HEK293 (cell line): ENCODE data around the gene ASTN2.

Experiments used
- CTCF ChIA-PET: fragments of 350-600 bp; formaldehyde crosslinking; extraction: SDS; loops from one replicate; lab custom pipeline; 2021; ENCODE audit warnings: antibody characterized with exemption; lab: Yijun Ruan, JAX
- POLR2A ChIA-PET: fragments of 300-600 bp; formaldehyde crosslinking; extraction: SDS; loops from one replicate; lab custom pipeline; 2020; ENCODE audit warnings: antibody characterized with exemption, inconsistent platforms; lab: Yijun Ruan, JAX
- H3K27ac ChIP-seq: fragments of 200-500 bp; sonication (Bioruptor generic); 2 replicates; pipeline ENCODE4 v1.5.1; 2014; ENCODE audit warnings: low read depth, low read length, control low read depth, inconsistent platforms; ENCODE audit errors: extremely low read depth
- H3K36me3 ChIP-seq, 2 experiments: fragments of 200-500 bp in 1 of 2; sonication (Bioruptor generic) in 1 of 2; 1 replicate in 1 of 2; 2 replicates in 1 of 2; pipeline ENCODE4 v1.5.1; 2014 to 2017; ENCODE audit warnings: inconsistent platforms in 2 of 2, low read length in 2 of 2; ENCODE audit not compliant: control insufficient read depth in 2 of 2, insufficient read depth in 1 of 2
- H3K4me1 ChIP-seq: fragments of 200-500 bp; sonication (Bioruptor generic); 2 replicates; pipeline ENCODE4 v1.5.1; 2014; ENCODE audit warnings: mild to moderate bottlenecking, low read length, inconsistent platforms; ENCODE audit not compliant: control insufficient read depth, insufficient read depth
- H3K4me3 ChIP-seq: 2 replicates; pipeline ENCODE4 v1.5.1; 2011; ENCODE audit warnings: low read depth, mild to moderate bottlenecking, control low read depth, low read length, moderate library complexity
- H3K9me3 ChIP-seq: fragments of 200-500 bp; sonication (Bioruptor generic); 2 replicates; pipeline ENCODE4 v1.5.1; 2014; ENCODE audit warnings: low read depth, low read length, inconsistent platforms; ENCODE audit not compliant: control insufficient read depth, insufficient read depth
- BCL11A ChIP-seq: fragments of 450-650 bp; formaldehyde crosslinking; IDR thresholded peaks from 2 replicates; pipeline ENCODE4 v1.5.1; 2016; ENCODE audit warnings: low read depth, missing biosample characterization, missing genetic modification characterization
- OSR2 ChIP-seq: fragments of 450-650 bp; formaldehyde crosslinking; IDR thresholded peaks from 2 replicates; pipeline ENCODE4 v1.5.1; 2016; ENCODE audit warnings: missing biosample characterization, missing genetic modification characterization
- SCRT1 ChIP-seq: fragments of 450-650 bp; formaldehyde crosslinking; IDR thresholded peaks from 2 replicates; pipeline ENCODE4 v1.5.1; 2016; ENCODE audit warnings: missing biosample characterization, missing genetic modification characterization, borderline replicate concordance
- SCRT2 ChIP-seq: fragments of 450-650 bp; formaldehyde crosslinking; IDR thresholded peaks from 2 replicates; pipeline ENCODE4 v1.5.1; 2016; ENCODE audit warnings: missing biosample characterization, missing genetic modification characterization
- TRIM28 ChIP-seq: IDR thresholded peaks from 2 replicates; pipeline ENCODE4 v1.6.1; 2011; ENCODE audit warnings: low read length, control low read depth, borderline replicate concordance
- ZNF138 ChIP-seq: fragments of 450-650 bp; formaldehyde crosslinking; IDR thresholded peaks from 2 replicates; pipeline ENCODE4 v1.5.1; 2016; ENCODE audit warnings: missing biosample characterization, missing genetic modification characterization, borderline replicate concordance
- ZNF16 ChIP-seq: fragments of 450-650 bp; formaldehyde crosslinking; IDR thresholded peaks from 2 replicates; pipeline ENCODE4 v1.5.1; 2016; ENCODE audit warnings: low read depth, missing biosample characterization, missing genetic modification characterization
- ZNF248 ChIP-seq: fragments of 450-650 bp; formaldehyde crosslinking; IDR thresholded peaks from 2 replicates; pipeline ENCODE4 v1.5.1; 2017; ENCODE audit warnings: missing biosample characterization, missing genetic modification characterization
- ZNF423 ChIP-seq: fragments of 450-650 bp; formaldehyde crosslinking; IDR thresholded peaks from 2 replicates; pipeline ENCODE4 v1.5.1; 2016; ENCODE audit warnings: missing biosample characterization, missing genetic modification characterization
- ZNF529 ChIP-seq: fragments of 450-650 bp; formaldehyde crosslinking; IDR thresholded peaks from 2 replicates; pipeline ENCODE4 v1.5.1; 2017; ENCODE audit warnings: missing genetic modification characterization, missing biosample characterization; ENCODE audit not compliant: insufficient replicate concordance
- ZNF664 ChIP-seq: fragments of 450-650 bp; formaldehyde crosslinking; IDR thresholded peaks from 2 replicates; pipeline ENCODE4 v1.5.1; 2016; ENCODE audit warnings: missing biosample characterization, missing genetic modification characterization
- TF ChIP-seq, protein P1 (sequence below): fragments of 450-650 bp; formaldehyde crosslinking; IDR thresholded peaks from 2 replicates; pipeline ENCODE4 v1.5.1; 2017; ENCODE audit warnings: missing biosample characterization, missing genetic modification characterization
- TF ChIP-seq, protein P2 (sequence below): fragments of 450-650 bp; formaldehyde crosslinking; IDR thresholded peaks from 2 replicates; pipeline ENCODE4 v1.5.1; 2016; ENCODE audit warnings: missing biosample characterization, missing genetic modification characterization
- TF ChIP-seq, protein P3 (sequence below): fragments of 450-650 bp; IDR thresholded peaks from 2 replicates; pipeline ENCODE4 v1.5.1; 2018; ENCODE audit warnings: missing biosample characterization, missing genetic modification characterization
- TF ChIP-seq, protein P4 (sequence below): fragments of 450-650 bp; formaldehyde crosslinking; IDR thresholded peaks from 2 replicates; pipeline ENCODE4 v1.5.1; 2016; ENCODE audit warnings: missing biosample characterization, missing genetic modification characterization, borderline replicate concordance
- TF ChIP-seq, protein P5 (sequence below): IDR thresholded peaks from 2 replicates; pipeline ENCODE4 v1.6.1; 2011; ENCODE audit warnings: mild to moderate bottlenecking, low read depth, low read length, borderline replicate concordance
- TF ChIP-seq, protein P6 (sequence below): sonication (generic); formaldehyde crosslinking; IDR thresholded peaks from 2 replicates; pipeline ENCODE4 v1.8.1; 2022; ENCODE audit warnings: mild to moderate bottlenecking, moderate library complexity, missing genetic modification reagents
- TF ChIP-seq, protein P7 (sequence below): fragments of 450-650 bp; formaldehyde crosslinking; IDR thresholded peaks from 2 replicates; pipeline ENCODE4 v1.5.1; 2016; ENCODE audit warnings: missing biosample characterization, missing genetic modification characterization, borderline replicate concordance

ASTN2 gene

DNA sequence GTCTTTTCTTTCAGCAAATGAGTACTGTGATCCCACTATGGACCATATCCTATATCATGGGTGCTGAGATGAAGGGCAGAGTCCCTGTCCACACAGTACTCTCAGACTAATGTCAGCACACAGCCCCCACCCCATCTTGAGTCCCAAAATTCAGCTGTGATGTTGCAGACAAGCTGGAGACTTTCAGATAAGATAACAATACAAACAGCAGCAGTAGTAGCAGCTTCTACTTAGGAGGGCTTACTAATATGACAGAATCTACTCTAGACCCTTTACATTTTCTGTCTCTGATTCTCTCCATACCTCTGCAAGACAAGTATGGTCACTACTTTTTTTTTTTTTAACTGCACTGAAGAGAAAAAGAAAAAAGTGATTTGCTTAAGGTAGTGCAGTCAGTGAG, 856.8 kb downstream of the ASTN2 start:
- POLR2A ChIA-PET = no interaction called here
- CTCF ChIA-PET = interaction anchor here (0.7 to 1.9 kb wide), 3 partner anchors 10 to 89 kb away, joined by 3 to 9 read pairs (median 8); no protein-coding TSS in a partner anchor
- Histone ChIP-seq H3K27ac (no peak overlapping the region), H3K36me3 (no peaks in the 10 kb centered on the region), H3K4me1 (no peaks in the 10 kb centered on the region), H3K4me3 (no peak overlapping the region), H3K9me3 (no peaks in the 10 kb centered on the region)
- TF ChIP-seq TRIM28 (no peak), ZNF138 (no peak), SCRT1 (no peak), BCL11A (no peak), ZNF664 (tag by site-specific recombination) (no peak), SCRT2 (tag by site-specific recombination) (no peak)
- TF ChIP-seq, protein P1, sequence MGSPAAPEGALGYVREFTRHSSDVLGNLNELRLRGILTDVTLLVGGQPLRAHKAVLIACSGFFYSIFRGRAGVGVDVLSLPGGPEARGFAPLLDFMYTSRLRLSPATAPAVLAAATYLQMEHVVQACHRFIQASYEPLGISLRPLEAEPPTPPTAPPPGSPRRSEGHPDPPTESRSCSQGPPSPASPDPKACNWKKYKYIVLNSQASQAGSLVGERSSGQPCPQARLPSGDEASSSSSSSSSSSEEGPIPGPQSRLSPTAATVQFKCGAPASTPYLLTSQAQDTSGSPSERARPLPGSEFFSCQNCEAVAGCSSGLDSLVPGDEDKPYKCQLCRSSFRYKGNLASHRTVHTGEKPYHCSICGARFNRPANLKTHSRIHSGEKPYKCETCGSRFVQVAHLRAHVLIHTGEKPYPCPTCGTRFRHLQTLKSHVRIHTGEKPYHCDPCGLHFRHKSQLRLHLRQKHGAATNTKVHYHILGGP (tag by site-specific recombination) = no peak
- TF ChIP-seq, protein P2, sequence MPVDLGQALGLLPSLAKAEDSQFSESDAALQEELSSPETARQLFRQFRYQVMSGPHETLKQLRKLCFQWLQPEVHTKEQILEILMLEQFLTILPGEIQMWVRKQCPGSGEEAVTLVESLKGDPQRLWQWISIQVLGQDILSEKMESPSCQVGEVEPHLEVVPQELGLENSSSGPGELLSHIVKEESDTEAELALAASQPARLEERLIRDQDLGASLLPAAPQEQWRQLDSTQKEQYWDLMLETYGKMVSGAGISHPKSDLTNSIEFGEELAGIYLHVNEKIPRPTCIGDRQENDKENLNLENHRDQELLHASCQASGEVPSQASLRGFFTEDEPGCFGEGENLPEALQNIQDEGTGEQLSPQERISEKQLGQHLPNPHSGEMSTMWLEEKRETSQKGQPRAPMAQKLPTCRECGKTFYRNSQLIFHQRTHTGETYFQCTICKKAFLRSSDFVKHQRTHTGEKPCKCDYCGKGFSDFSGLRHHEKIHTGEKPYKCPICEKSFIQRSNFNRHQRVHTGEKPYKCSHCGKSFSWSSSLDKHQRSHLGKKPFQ (tag by site-specific recombination) = no peak
- TF ChIP-seq, protein P3, sequence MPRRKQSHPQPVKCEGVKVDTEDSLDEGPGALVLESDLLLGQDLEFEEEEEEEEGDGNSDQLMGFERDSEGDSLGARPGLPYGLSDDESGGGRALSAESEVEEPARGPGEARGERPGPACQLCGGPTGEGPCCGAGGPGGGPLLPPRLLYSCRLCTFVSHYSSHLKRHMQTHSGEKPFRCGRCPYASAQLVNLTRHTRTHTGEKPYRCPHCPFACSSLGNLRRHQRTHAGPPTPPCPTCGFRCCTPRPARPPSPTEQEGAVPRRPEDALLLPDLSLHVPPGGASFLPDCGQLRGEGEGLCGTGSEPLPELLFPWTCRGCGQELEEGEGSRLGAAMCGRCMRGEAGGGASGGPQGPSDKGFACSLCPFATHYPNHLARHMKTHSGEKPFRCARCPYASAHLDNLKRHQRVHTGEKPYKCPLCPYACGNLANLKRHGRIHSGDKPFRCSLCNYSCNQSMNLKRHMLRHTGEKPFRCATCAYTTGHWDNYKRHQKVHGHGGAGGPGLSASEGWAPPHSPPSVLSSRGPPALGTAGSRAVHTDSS (tag by site-specific recombination) = no peak
- TF ChIP-seq, protein P4, sequence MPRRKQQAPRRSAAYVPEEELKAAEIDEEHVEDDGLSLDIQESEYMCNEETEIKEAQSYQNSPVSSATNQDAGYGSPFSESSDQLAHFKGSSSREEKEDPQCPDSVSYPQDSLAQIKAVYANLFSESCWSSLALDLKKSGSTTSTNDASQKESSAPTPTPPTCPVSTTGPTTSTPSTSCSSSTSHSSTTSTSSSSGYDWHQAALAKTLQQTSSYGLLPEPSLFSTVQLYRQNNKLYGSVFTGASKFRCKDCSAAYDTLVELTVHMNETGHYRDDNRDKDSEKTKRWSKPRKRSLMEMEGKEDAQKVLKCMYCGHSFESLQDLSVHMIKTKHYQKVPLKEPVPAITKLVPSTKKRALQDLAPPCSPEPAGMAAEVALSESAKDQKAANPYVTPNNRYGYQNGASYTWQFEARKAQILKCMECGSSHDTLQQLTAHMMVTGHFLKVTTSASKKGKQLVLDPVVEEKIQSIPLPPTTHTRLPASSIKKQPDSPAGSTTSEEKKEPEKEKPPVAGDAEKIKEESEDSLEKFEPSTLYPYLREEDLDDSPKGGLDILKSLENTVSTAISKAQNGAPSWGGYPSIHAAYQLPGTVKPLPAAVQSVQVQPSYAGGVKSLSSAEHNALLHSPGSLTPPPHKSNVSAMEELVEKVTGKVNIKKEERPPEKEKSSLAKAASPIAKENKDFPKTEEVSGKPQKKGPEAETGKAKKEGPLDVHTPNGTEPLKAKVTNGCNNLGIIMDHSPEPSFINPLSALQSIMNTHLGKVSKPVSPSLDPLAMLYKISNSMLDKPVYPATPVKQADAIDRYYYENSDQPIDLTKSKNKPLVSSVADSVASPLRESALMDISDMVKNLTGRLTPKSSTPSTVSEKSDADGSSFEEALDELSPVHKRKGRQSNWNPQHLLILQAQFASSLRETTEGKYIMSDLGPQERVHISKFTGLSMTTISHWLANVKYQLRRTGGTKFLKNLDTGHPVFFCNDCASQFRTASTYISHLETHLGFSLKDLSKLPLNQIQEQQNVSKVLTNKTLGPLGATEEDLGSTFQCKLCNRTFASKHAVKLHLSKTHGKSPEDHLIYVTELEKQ (tag by site-specific recombination) = no peak

DNA sequence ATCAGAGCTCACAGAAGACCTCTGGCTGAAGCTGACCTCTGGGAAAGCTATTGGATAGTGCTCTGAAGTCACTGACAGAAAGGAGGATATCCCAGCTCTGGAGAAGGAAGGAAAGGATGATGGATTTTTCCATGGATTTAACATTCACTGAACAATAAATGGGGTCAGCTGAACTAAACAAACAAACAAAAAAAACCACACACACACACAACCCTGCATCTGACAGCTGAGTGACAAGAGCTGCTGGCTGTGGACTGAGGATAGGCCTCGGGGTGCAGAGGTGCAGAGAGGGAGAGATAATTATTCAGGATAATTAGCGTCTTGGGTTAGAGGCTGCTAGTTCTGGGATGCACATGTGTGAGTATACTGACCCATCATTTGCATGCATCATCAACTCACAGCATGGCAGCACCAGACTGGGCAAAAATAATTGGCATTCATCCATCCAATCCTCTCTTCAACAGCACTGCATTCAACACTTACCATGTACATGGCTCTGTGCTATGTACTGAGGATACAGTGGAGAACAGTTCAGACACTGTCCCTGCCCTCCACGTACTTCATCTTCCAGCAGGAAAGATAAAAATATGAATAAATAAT, 859.2 kb downstream of the ASTN2 start:
- Histone ChIP-seq H3K9me3 (no peaks in the 10 kb centered on the region), H3K4me3 (no peak overlapping the region), H3K27ac (no peak overlapping the region), H3K4me1 (no peaks in the 10 kb centered on the region), H3K36me3 (no peaks in the 10 kb centered on the region)
- CTCF ChIA-PET = no interaction called here
- POLR2A ChIA-PET = no interaction called here
- TF ChIP-seq, protein P5, sequence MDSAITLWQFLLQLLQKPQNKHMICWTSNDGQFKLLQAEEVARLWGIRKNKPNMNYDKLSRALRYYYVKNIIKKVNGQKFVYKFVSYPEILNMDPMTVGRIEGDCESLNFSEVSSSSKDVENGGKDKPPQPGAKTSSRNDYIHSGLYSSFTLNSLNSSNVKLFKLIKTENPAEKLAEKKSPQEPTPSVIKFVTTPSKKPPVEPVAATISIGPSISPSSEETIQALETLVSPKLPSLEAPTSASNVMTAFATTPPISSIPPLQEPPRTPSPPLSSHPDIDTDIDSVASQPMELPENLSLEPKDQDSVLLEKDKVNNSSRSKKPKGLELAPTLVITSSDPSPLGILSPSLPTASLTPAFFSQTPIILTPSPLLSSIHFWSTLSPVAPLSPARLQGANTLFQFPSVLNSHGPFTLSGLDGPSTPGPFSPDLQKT = no peak
- TF ChIP-seq ZNF248 (tag by site-specific recombination) (no peak), ZNF423 (tag by site-specific recombination) (no peak), ZNF16 (tag by site-specific recombination) (no peak), OSR2 (tag by site-specific recombination) (no peak), ZNF529 (tag by site-specific recombination) (no peak)
- TF ChIP-seq, protein P6, sequence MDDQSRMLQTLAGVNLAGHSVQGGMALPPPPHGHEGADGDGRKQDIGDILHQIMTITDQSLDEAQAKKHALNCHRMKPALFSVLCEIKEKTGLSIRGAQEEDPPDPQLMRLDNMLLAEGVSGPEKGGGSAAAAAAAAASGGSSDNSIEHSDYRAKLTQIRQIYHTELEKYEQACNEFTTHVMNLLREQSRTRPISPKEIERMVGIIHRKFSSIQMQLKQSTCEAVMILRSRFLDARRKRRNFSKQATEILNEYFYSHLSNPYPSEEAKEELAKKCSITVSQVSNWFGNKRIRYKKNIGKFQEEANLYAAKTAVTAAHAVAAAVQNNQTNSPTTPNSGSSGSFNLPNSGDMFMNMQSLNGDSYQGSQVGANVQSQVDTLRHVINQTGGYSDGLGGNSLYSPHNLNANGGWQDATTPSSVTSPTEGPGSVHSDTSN (CRISPR knock-in tag) = no peak
- TF ChIP-seq, protein P7, sequence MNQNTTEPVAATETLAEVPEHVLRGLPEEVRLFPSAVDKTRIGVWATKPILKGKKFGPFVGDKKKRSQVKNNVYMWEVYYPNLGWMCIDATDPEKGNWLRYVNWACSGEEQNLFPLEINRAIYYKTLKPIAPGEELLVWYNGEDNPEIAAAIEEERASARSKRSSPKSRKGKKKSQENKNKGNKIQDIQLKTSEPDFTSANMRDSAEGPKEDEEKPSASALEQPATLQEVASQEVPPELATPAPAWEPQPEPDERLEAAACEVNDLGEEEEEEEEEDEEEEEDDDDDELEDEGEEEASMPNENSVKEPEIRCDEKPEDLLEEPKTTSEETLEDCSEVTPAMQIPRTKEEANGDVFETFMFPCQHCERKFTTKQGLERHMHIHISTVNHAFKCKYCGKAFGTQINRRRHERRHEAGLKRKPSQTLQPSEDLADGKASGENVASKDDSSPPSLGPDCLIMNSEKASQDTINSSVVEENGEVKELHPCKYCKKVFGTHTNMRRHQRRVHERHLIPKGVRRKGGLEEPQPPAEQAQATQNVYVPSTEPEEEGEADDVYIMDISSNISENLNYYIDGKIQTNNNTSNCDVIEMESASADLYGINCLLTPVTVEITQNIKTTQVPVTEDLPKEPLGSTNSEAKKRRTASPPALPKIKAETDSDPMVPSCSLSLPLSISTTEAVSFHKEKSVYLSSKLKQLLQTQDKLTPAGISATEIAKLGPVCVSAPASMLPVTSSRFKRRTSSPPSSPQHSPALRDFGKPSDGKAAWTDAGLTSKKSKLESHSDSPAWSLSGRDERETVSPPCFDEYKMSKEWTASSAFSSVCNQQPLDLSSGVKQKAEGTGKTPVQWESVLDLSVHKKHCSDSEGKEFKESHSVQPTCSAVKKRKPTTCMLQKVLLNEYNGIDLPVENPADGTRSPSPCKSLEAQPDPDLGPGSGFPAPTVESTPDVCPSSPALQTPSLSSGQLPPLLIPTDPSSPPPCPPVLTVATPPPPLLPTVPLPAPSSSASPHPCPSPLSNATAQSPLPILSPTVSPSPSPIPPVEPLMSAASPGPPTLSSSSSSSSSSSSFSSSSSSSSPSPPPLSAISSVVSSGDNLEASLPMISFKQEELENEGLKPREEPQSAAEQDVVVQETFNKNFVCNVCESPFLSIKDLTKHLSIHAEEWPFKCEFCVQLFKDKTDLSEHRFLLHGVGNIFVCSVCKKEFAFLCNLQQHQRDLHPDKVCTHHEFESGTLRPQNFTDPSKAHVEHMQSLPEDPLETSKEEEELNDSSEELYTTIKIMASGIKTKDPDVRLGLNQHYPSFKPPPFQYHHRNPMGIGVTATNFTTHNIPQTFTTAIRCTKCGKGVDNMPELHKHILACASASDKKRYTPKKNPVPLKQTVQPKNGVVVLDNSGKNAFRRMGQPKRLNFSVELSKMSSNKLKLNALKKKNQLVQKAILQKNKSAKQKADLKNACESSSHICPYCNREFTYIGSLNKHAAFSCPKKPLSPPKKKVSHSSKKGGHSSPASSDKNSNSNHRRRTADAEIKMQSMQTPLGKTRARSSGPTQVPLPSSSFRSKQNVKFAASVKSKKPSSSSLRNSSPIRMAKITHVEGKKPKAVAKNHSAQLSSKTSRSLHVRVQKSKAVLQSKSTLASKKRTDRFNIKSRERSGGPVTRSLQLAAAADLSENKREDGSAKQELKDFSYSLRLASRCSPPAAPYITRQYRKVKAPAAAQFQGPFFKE (tag by site-specific recombination) = no peak
